IPS-20b (cell line): ENCODE results near the gene PTPRD.

Experiments used
- H3K27ac ChIP-seq: one replicate; pipeline ENCODE4 v1.5.1; 2013; ENCODE audit warnings: low read length
- H3K27me3 ChIP-seq: 2 replicates; pipeline ENCODE4 v1.6.1; 2013; ENCODE audit warnings: mild to moderate bottlenecking, low read length, inconsistent platforms; ENCODE audit not compliant: insufficient read depth
- H3K36me3 ChIP-seq: 2 replicates; pipeline ENCODE4 v1.6.1; 2013; ENCODE audit warnings: low read depth, mild to moderate bottlenecking, inconsistent platforms, low read length, moderate library complexity; ENCODE audit not compliant: insufficient read depth
- H3K4me1 ChIP-seq: 2 replicates; pipeline ENCODE4 v1.6.1; 2013; ENCODE audit warnings: mild to moderate bottlenecking, control low read depth, inconsistent platforms, low read length, moderate library complexity; ENCODE audit not compliant: insufficient read depth
- H3K4me3 ChIP-seq: 2 replicates; pipeline ENCODE4 v1.5.1; 2013; ENCODE audit warnings: mild to moderate bottlenecking, low read length, inconsistent platforms
- H3K9ac ChIP-seq: 2 replicates; pipeline ENCODE4 v1.6.1; 2013; ENCODE audit warnings: low read depth, mild to moderate bottlenecking, inconsistent platforms, low read length, moderate library complexity
- H3K9me3 ChIP-seq: 2 replicates; pipeline ENCODE4 v1.6.1; 2013; ENCODE audit warnings: mild to moderate bottlenecking, low read depth, low read length, inconsistent platforms; ENCODE audit not compliant: insufficient read depth

PTPRD gene

DNA sequence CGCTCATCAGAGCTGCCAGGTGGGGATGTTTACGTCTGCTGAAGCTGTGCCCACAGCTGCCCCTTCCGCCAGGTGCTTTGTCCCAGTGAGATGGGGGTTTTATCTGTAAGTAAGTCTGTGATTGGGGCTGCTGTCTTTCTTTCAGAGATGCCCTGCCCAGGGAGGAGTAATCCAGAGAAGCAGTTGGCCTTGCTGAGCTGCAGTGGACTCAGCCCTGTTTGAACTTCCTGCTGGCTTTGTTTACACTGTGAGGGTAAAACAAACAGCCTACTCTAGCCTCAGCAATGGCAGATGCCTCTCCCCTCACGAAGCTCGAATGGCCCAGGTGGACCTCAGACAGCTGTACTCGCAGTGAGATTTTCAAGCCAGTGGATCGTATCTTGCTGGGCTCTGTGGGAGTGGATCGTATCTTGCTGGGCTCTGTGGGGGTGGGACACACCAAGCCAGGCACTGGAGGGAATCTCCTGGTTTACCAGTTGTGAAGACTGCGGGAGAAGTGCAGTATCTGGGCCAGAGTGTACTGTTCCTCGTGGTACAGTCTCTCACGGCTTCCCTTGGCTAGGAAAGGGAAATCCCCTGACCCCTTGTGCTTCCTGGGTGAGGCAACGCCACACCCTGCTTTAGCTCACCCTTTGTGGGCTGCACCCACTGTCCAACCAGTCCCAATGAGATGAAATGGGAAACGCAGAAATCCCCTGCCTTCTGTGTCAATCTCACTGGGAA lies 2283.1 kb downstream of the PTPRD start:
- H3K9me3 ChIP-seq = no peaks in the 10 kb centered on the region
- H3K27ac ChIP-seq = no peak overlapping the region
- no peaks in the 10 kb centered on the region for H3K4me1 ChIP-seq
- H3K9ac ChIP-seq = no peak overlapping the region
- H3K4me3 ChIP-seq = no peak overlapping the region
- H3K36me3 ChIP-seq = no peaks in the 10 kb centered on the region
- H3K27me3 ChIP-seq = no peaks in the 10 kb centered on the region

GRCh38 chr9:8315211-8315610 lies 2297.6 kb downstream of the PTPRD start:
- no peaks in the 10 kb centered on the region for H3K9me3 ChIP-seq
- H3K4me3 ChIP-seq = no peak overlapping the region
- H3K27ac ChIP-seq = no peak overlapping the region
- no peaks in the 10 kb centered on the region for H3K27me3 ChIP-seq
- H3K9ac ChIP-seq = no peak overlapping the region
- H3K4me1 ChIP-seq = no peaks in the 10 kb centered on the region
- no peaks in the 10 kb centered on the region for H3K36me3 ChIP-seq

DNA sequence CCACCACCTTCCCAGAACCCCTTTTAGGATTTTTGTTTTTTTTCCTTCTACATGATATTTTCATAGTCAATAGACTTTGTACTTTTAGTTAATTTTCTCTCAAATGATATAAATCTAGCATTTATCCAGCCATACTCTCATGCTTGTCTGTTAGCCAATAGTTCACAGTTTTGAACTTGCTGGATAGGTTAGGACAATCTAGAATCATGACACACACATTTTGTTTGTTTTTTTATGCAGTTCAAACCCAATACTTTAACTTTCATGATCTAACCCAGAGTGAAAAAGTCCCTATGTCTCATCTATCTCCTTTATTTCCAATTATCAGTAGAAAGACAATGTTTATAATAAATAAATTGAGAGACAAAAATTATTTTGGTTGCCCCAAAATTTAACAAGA lies 2303.5 kb downstream of the PTPRD start:
- Histone ChIP-seq H3K4me1 (no peaks in the 10 kb centered on the region), H3K9ac (no peak overlapping the region), H3K36me3 (no peaks in the 10 kb centered on the region), H3K27ac (no peak overlapping the region), H3K27me3 (no peaks in the 10 kb centered on the region), H3K9me3 (no peaks in the 10 kb centered on the region), H3K4me3 (no peak overlapping the region)

GRCh38 chr9:8304720-8305119 lies 2308.1 kb downstream of the PTPRD start:
- Histone ChIP-seq H3K4me3 (no peak overlapping the region), H3K9me3 (peaks cover 3% of the 10 kb centered on the region; the same call in 1 of the 2 replicates), H3K27me3 (no peaks in the 10 kb centered on the region), H3K9ac (no peak overlapping the region), H3K27ac (no peak overlapping the region), H3K36me3 (no peaks in the 10 kb centered on the region), H3K4me1 (no peaks in the 10 kb centered on the region)

DNA sequence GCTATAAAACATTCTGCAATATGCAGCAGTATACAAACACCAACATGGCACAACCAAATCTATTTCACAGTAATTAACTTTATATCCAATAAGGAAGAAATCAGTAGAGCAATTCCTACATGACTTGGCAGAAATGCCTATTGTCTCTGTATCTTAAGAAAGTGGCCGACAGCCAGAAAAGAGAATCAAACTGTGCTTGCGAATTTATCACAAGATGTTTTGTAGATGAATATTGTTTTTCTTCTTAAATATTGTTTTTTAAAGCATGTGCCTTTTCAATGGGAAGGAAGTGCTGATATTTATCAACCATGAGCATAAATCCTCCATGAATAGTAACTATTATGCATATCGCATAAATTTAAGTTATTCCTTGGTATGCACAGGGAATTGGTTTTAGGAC lies 2311.5 kb downstream of the PTPRD start:
- Histone ChIP-seq H3K9ac (no peak overlapping the region), H3K4me3 (no peak overlapping the region), H3K9me3 (peaks cover 3% of the 10 kb centered on the region; the same call in 1 of the 2 replicates), H3K4me1 (no peaks in the 10 kb centered on the region), H3K27ac (no peak overlapping the region), H3K36me3 (no peaks in the 10 kb centered on the region), H3K27me3 (no peaks in the 10 kb centered on the region)

DNA sequence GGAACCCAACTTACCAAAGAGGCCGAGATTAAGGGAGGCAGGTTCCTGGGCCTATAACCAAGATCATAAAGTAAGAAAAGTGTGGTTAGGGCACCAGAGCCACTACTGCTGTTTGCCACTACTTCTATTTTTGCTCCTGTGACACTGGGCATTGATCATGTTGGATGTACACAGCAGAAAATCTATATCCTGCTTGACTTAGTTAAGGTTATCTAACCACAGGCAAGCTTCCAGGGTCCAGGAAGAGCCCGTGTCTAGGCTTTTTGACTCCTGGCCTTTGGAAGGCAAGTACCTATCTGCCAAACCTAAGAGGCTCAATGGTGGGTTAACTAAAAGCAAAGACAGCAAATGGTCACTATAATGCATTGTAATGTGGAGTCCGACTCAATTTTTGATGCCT lies 2315.8 kb downstream of the PTPRD start:
- no peaks in the 10 kb centered on the region for H3K36me3 ChIP-seq
- H3K9ac ChIP-seq = no peak overlapping the region
- H3K4me3 ChIP-seq = no peak overlapping the region
- no peak overlapping the region for H3K27ac ChIP-seq
- H3K27me3 ChIP-seq = no peaks in the 10 kb centered on the region
- no peaks in the 10 kb centered on the region for H3K9me3 ChIP-seq
- H3K4me1 ChIP-seq = no peaks in the 10 kb centered on the region

DNA sequence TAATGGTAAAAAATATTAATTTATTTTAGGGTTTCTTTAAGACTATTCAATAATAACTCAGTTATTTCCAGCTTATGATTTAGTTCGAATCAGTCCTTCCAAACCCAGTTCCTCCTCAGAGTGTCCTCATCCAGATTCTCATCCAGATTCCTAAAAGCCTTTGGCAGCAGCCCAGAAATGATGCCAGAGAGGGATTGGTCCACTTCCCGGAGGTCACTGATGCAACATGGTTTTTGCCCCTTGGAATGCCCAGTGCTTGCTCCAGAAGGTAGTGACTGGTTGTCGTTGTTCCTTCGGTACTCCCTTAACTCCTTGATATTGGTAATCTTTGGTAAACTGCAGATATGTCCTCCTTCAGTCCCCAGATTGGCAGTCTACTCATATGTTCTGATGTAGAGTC lies 2320.1 kb downstream of the PTPRD start:
- H3K9me3 ChIP-seq = no peaks in the 10 kb centered on the region
- no peaks in the 10 kb centered on the region for H3K4me1 ChIP-seq
- no peak overlapping the region for H3K27ac ChIP-seq
- H3K9ac ChIP-seq = no peak overlapping the region
- H3K27me3 ChIP-seq = no peaks in the 10 kb centered on the region
- H3K4me3 ChIP-seq = no peak overlapping the region
- no peaks in the 10 kb centered on the region for H3K36me3 ChIP-seq

GRCh38 chr9:8289681-8290080 lies 2323.1 kb downstream of the PTPRD start:
- Histone ChIP-seq H3K4me3 (no peak overlapping the region), H3K27ac (no peak overlapping the region), H3K4me1 (no peaks in the 10 kb centered on the region), H3K9me3 (no peaks in the 10 kb centered on the region), H3K9ac (no peak overlapping the region), H3K27me3 (no peaks in the 10 kb centered on the region), H3K36me3 (no peaks in the 10 kb centered on the region)

- Histone ChIP-seq H3K4me1 (no peaks in the 10 kb centered on the region), H3K27ac (no peak overlapping the region), H3K9ac (no peak overlapping the region), H3K9me3 (no peaks in the 10 kb centered on the region), H3K27me3 (no peaks in the 10 kb centered on the region), H3K36me3 (no peaks in the 10 kb centered on the region), H3K4me3 (no peak overlapping the region)
These were observed 2324.8 kb downstream of the PTPRD start for GRCh38 chr9:8287970-8288369.

GRCh38 chr9:8287501-8287900 lies 2325.3 kb downstream of the PTPRD start:
- no peaks in the 10 kb centered on the region; the same call in 1 of the 2 replicates for H3K4me1 ChIP-seq
- H3K27me3 ChIP-seq = no peaks in the 10 kb centered on the region
- H3K9ac ChIP-seq = no peak overlapping the region
- no peaks in the 10 kb centered on the region for H3K9me3 ChIP-seq
- no peak overlapping the region for H3K4me3 ChIP-seq
- H3K36me3 ChIP-seq = no peaks in the 10 kb centered on the region
- H3K27ac ChIP-seq = no peak overlapping the region

GRCh38 chr9:8284884-8285283 lies 2327.9 kb downstream of the PTPRD start:
- H3K27ac ChIP-seq = no peak overlapping the region
- no peak overlapping the region for H3K4me3 ChIP-seq
- no peaks in the 10 kb centered on the region for H3K36me3 ChIP-seq
- no peak overlapping the region for H3K9ac ChIP-seq
- no peaks in the 10 kb centered on the region; the same call in 1 of the 2 replicates for H3K4me1 ChIP-seq
- H3K27me3 ChIP-seq = no peaks in the 10 kb centered on the region
- no peaks in the 10 kb centered on the region for H3K9me3 ChIP-seq

GRCh38 chr9:8282535-8282934 lies 2330.3 kb downstream of the PTPRD start:
- no peaks in the 10 kb centered on the region for H3K27me3 ChIP-seq
- no peak overlapping the region for H3K27ac ChIP-seq
- no peaks in the 10 kb centered on the region for H3K9me3 ChIP-seq
- H3K9ac ChIP-seq = no peak overlapping the region
- H3K36me3 ChIP-seq = no peaks in the 10 kb centered on the region
- H3K4me1 ChIP-seq = no peaks in the 10 kb centered on the region; the same call in 1 of the 2 replicates
- H3K4me3 ChIP-seq = no peak overlapping the region
